ENCODE results near the gene NAV2.

Gene NAV2

DNA sequence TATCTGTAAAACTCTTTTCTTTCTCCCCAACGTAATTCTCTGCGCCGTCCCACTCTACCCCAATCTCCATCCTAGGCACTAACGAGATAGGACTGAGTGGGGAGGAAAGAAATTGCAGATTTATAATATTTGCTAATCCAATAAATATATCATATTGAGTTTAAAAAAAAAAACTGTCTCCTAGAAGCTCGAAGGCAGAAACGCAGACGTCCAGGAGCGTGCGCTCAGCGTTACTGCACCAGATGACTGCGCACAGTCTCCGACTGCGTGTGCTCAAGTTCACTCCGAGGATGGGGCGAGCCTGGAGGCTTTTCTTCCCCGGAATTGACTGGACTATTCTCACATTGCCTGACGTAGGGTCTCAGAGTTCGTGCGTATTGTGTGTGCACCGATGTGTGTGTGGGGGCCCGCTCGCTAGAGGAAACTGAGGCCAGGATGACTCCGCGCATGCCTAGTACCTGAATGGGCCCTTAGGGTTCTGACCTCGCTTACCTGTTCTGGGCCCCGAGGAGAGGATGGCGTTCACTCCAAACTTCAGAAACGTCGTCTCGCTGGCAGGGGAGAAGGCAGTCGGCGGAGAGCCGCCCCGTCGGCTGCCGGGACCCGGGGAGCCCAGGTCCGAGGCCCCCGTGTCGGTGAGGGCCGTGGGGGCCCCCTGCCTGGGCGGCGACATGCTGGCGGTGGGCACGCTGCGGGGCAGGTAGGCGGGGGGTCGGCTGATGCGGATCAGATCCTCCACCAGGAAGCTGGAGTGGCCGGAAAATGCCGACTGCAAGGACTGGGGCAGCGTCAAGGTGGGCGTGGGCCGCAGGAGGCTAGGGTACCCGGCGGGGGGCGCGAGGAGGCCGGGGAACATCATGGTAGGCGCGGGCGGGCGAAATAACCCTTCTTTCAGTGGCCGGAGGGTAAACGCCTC lies 447.1 kb downstream of the NAV2 start:
- no peak for DNase-seq (ENCODE audit: low read depth)

DNA sequence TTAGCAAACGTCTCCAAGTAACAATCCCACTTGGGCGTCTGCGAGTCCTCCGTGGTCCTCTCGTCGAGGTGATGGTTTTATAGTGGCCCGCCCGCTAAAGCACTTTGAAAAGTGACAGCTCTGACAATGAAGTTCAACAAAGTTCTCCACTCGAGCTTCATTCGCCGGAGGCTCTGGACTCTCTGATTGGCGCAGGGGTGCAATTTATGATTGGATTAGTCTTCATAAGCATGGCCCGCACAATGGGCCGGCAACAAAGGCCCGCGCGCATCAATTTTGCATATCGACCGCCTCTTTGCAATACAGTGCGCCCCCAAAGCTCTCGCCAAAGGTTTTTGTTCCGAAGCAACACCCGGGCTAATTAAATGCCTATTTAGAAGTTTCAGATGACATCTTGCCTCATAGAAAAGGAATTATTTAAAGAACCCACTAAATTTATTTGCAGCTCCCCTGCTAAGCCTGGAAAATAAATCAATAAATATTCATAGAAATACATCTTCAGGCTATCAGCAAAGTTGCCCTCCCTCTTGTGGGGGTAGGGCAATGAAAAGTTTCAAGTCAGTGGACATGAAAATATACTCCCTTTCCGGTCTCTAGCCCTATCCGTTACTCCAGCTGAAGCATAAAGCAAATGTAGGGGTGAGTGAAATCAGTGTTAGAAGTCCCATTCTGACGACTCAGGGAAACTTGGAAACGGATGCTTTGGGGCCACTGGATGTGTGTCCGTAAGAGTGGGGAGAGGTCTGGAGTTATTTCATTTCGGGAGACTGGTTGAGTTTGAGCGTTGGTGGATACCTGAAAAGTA lies 448.0 kb downstream of the NAV2 start, which contains the start of gene DBX1:
Gene DBX1, minus strand, starts transcription at position 51 of the 805 bp plus-strand sequence. CDS start 151 bp downstream, outside the sequence.
- no peak for DNase-seq (ENCODE audit: low read depth)

DNA sequence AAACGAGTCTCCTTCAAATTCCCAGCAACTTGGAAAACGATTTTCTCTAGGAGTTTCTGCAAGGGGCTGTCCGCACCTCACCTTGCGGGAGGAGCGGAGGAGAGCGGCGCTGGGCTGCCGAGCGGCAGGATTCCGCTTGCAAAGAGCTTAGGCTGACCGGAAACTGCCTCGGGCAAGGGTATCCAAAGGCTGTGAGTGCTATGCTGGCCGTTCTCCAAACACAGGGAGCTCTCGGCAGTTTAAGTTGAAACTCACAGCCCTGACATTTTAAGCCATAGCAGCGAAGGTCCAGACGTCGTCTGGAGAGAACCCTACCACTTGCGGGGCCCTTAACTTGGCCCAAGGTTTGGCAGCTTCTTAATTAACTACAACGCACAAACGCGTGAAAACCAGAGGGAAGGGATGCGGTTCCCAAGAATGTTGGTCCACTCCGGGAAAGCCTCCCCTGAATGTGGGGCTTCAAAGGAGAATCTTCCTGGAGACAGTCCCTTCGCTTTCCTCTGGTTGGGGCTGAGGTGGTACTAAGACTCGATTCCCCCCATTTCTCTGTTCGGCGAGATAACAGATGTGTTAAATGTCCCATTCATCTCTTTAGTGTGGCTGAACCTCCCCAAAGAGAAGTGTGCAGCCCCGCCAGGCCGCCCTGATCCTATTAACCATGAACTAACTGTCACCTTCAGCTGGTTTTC lies 448.7 kb downstream of the NAV2 start:
- DNase-seq (ENCODE audit: low read depth) = no peak

DNA sequence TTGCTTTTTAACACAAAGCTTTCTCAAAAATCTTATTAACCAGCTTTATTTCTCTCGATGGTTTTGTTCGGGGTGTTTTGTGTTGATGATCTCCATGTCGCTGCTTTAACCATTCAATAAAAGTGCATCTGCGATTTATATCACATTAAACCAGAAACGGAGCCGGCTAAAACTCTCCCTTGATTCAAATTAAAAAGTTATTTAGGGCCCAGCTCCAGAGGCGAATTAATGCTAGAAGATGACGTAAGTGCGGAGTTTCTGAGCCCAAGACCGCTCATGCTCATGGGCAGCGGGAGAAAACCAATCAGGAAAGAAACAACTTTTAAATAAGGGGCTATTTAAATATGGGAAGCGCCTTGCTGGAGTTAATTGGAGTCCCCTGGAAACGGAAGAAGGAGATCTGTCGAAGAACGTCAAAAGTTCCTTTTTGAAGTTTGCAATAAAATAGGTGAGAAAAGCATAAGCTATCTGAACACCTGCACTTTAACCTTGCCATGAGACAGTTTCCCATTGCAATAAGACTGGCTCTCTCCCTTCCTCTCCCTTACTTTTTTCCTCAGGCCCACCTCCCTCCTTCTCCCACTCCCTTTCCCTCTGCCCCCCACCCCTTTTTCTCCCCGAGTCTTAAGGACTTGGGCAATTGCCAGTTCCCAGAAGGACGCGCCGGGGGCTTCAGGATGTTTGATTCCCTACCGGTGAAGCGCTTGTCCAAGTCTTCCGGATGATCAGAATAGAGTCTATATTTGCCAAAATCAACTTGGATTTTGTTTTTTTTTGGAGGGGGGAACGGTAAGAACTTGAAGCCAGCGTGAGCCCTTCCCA lies 449.5 kb downstream of the NAV2 start:
- DNase-seq (ENCODE audit: low read depth) = no peak

DNA sequence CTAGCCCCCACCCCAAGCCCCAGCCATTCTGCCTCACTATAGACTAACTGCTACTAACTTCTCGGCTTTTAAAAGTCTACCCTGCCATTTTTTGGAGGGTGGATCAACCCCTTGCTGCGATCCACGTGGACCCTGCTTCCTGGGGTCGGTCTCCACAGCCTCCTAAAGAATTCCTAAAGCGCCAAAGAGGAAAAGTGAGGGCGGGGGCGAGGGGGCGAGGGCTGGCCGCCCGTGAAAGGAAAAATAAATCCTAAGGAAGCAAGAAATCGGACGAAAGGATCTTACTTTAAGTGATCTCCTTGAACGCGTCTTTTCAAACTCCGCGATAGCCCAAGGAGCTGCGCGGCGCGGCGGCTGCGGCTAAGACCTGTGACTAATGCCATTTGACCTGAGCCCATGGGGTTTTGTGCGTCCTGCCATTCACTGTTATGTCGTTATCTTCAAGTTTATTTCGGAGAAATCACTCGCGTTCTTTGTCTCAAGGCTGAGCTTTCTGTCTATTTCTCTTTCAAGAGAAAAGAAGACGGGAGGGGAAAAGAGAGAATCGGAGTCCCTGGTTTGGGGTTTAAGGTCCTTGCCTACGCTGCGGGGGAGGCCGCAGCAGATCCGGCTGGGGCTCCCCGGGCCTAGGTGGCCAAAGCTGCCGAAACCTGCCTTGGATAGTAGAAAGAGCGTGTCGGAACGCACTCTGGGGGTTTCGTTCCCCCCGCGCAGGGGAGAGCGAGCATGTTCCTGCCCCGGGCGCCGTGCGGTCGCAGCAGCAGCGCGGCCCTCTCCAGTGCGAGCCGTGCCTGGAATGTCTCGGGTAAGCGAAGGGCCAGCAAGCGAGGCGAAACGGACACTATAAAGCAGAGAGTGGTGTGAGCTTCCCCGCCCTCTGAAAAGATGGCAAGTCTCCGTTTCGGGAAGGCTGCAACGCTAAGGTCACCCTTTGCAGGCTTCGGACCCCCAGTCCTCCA lies 450.5 kb downstream of the NAV2 start:
- no peak for DNase-seq (ENCODE audit: low read depth)

DNA sequence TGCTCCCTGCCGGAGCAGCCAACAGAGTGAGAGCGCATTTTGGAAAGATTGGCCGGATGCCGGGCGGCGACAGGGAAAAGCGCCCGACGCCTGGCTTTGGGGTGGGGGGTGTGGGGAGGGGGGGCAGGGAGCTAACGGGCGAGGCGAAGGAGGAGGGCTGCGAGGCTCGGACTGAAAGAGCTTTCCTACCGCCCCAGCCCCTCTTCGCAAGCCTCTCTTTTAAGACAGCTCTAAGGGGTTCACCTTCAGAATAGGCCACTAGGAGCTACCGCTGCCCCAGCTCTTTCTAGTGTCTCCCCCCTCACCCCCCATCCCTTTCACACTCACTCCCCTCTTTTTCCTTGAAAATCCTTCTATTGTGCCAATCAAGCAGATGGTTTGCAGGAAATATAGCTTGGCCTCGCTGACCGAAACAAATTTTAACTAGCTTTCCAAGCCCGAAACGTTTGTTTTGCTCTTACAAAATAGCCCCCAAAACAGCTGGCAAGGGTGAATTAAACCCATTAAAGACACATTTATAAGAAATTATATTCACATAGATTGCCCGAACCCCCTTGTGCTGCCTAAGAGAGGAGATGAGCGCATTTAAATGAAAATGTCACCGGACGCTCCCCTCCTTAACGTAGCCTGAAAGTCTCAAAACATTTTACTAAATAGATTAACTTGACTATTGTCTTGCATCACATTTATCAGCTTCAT lies 451.3 kb downstream of the NAV2 start:
- DNase-seq (ENCODE audit: low read depth) = no peak

Data from HS-5 (cell line).